Heart left ventricle (tissue), 13 donors: Measurements from ENCODE around the gene LYPD6B.

Experiments
- POLR2A ChIP-seq, 2 donors: fragments of 450-650 bp; IDR thresholded peaks; one replicate each; pipeline ENCODE4 v1.6.1; 2017; ENCODE audit warnings: antibody characterized with exemption in 2 of 2, mild to moderate bottlenecking in 2 of 2, moderate library complexity in 2 of 2
- TF ChIP-seq, protein P1 (sequence below), 12 donors: fragments of 200-600 bp; sonication (generic) in 4 of 12; IDR thresholded peaks; one replicate each; pipeline versions ENCODE4 v1.5.0 to v1.8.0; 2018 to 2022; ENCODE audit warnings: antibody characterized with exemption in 12 of 12, mild to moderate bottlenecking in 5 of 12
- donor health status: ischemic (EF 13 %, LVEDD 7.1; RV severe dilation, severe dysfunction).
- donor health status: DM: no; HTN: yes; CAD: no.
- donor health status: DM: no; HTN: no; CAD: no.
- donor health status: ischemic (EF 25% LVEDD 6.9; RV normal size, moderate dysfunction).
- donor health status: ischemic (EF 25% LVEDD 5.7; RV mildly dilated, moderate dysfunction).
- donor health status: ischemic (EF 35%, LVEDD 5.7; RV mildly dilated, moderate dysfunction).
- donor health status: nonischemic (EF 11% LVEDD 7.7; RV severe dilation, severe dysfunction).
- donor health status: DM: yes; HTN: yes; CAD: no.
- donor health status: PGD.
- donor health status: ischemic (EF 29% LVEDD 5.4; RV normal size, mild dysfunction).
- donor health status: nonischemic (EF 23%, LVEDD 6.1; RV moderate dilation, normal function).

DNA sequence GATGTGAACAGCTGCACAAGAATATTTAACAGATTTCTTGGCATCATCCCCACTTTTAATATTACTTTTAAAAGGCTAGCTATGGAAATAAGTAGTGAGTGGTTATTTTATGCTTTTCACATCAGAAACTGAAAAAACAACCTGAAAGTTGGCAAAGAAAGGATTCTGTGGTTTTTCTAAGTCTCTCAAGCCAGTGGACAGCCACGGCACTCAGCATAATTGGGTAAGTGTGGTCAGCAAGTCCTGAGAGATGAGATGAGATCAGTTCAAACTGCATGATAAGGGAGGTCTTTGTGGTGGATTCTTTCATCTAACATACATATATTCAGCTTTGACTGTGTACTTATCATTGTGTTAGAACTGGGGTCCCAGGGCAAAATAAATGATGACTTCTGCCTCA is 105.2 kb downstream of the LYPD6B start:
- TF ChIP-seq, protein P1, sequence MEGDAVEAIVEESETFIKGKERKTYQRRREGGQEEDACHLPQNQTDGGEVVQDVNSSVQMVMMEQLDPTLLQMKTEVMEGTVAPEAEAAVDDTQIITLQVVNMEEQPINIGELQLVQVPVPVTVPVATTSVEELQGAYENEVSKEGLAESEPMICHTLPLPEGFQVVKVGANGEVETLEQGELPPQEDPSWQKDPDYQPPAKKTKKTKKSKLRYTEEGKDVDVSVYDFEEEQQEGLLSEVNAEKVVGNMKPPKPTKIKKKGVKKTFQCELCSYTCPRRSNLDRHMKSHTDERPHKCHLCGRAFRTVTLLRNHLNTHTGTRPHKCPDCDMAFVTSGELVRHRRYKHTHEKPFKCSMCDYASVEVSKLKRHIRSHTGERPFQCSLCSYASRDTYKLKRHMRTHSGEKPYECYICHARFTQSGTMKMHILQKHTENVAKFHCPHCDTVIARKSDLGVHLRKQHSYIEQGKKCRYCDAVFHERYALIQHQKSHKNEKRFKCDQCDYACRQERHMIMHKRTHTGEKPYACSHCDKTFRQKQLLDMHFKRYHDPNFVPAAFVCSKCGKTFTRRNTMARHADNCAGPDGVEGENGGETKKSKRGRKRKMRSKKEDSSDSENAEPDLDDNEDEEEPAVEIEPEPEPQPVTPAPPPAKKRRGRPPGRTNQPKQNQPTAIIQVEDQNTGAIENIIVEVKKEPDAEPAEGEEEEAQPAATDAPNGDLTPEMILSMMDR (IDR thresholded peaks at IDR 0.05) = no peak
- no peak for TF ChIP-seq POLR2A (IDR thresholded peaks at IDR 0.05)
